ENCODE data around the gene MAOA.

DNA sequence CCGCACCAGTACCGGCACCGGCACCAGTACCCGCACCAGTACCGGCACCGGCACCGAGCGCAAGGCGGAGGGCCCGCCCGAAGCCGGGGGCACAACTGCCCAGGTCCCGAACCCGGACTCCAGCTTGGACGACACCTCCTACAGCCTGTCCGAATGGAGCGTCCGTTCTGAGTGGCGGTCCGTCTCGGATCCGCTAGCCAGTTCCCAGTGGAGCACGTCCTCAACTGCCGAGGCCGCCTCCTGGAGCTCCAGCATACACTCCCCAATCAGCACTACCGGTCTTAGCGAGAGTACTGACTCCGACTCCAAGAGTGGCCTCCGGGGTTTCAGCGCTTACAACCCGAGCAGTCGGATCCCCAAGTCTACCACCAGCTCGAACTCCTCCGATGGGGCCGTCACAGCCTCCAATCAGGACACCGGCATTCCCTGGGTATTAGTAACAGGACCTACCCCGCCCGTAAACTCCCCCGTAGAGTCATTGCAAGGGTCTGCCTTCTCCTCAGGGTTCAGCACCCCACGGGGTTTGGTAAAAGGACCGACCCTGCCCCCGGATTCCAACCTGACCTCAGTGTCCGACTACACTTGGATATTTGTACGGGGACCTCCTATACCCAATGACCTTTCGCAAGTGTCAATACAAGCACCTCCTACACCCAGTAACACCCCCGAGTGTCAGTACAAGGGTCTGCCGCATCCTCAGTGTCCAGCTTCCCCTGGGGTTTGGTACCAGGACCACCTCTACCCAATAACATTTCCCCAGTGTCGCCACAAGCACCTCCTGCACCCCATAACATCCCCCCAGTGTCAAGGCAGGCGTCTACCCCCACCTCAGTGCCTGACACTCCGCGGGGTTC, 721 bp upstream of the MAOA start:
- TF ChIP-seq POLR2A (IDR thresholded peaks at IDR 0.05; ENCODE audit: insufficient read depth in 1 of 2, low read depth in 2 of 2, low read length in 2 of 2), result no peak
- TF ChIP-seq FOXP1 (IDR thresholded peaks at IDR 0.05), result no peak
- no peak for TF ChIP-seq FOXP1 (CRISPR knock-in tag; IDR thresholded peaks at IDR 0.05)
- TF ChIP-seq ZNF547 (CRISPR knock-in tag; IDR thresholded peaks at IDR 0.05), result no peak
- TF ChIP-seq FOXK2 (IDR thresholded peaks at IDR 0.05), result no peak
- no peak for TF ChIP-seq PHB2 (IDR thresholded peaks at IDR 0.05; ENCODE audit: partially characterized antibody)
- TF ChIP-seq, protein P1, sequence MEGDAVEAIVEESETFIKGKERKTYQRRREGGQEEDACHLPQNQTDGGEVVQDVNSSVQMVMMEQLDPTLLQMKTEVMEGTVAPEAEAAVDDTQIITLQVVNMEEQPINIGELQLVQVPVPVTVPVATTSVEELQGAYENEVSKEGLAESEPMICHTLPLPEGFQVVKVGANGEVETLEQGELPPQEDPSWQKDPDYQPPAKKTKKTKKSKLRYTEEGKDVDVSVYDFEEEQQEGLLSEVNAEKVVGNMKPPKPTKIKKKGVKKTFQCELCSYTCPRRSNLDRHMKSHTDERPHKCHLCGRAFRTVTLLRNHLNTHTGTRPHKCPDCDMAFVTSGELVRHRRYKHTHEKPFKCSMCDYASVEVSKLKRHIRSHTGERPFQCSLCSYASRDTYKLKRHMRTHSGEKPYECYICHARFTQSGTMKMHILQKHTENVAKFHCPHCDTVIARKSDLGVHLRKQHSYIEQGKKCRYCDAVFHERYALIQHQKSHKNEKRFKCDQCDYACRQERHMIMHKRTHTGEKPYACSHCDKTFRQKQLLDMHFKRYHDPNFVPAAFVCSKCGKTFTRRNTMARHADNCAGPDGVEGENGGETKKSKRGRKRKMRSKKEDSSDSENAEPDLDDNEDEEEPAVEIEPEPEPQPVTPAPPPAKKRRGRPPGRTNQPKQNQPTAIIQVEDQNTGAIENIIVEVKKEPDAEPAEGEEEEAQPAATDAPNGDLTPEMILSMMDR (CRISPR knock-in tag; IDR thresholded peaks at IDR 0.05), result no peak
- TF ChIP-seq GZF1 (CRISPR knock-in tag; IDR thresholded peaks at IDR 0.05), result no peak
- TF ChIP-seq, protein P2, sequence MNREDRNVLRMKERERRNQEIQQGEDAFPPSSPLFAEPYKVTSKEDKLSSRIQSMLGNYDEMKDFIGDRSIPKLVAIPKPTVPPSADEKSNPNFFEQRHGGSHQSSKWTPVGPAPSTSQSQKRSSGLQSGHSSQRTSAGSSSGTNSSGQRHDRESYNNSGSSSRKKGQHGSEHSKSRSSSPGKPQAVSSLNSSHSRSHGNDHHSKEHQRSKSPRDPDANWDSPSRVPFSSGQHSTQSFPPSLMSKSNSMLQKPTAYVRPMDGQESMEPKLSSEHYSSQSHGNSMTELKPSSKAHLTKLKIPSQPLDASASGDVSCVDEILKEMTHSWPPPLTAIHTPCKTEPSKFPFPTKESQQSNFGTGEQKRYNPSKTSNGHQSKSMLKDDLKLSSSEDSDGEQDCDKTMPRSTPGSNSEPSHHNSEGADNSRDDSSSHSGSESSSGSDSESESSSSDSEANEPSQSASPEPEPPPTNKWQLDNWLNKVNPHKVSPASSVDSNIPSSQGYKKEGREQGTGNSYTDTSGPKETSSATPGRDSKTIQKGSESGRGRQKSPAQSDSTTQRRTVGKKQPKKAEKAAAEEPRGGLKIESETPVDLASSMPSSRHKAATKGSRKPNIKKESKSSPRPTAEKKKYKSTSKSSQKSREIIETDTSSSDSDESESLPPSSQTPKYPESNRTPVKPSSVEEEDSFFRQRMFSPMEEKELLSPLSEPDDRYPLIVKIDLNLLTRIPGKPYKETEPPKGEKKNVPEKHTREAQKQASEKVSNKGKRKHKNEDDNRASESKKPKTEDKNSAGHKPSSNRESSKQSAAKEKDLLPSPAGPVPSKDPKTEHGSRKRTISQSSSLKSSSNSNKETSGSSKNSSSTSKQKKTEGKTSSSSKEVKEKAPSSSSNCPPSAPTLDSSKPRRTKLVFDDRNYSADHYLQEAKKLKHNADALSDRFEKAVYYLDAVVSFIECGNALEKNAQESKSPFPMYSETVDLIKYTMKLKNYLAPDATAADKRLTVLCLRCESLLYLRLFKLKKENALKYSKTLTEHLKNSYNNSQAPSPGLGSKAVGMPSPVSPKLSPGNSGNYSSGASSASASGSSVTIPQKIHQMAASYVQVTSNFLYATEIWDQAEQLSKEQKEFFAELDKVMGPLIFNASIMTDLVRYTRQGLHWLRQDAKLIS (CRISPR knock-in tag; IDR thresholded peaks at IDR 0.05), result no peak
